Keratinocyte (primary cell): ENCODE data around the gene ADGRV1. TPM values are rescaled to one million over a fixed set of nuclear protein-coding genes. Genes with fewer than 3 reads are reported as not detected.
"Not testable (repeated sequence)": the region's sequence is repeated elsewhere in the genome, so short reads cannot be mapped to it uniquely, and the experiment has no call there.

Experiments used
- DNase-seq: peaks from one replicate; pipeline ENCODE4 v3.0.0-alpha.2; 2011; ENCODE audit warnings: low read depth, missing footprints, low spot score
- FAIRE-seq: peaks from 2 replicates; lab custom pipeline; 2011; peaks lifted over from hg19 to GRCh38; lab: Jason Lieb, UNC
- H2AFZ ChIP-seq: 2 replicates; pipeline ENCODE4 v1.6.0; 2012; ENCODE audit warnings: low read length, control low read depth, inconsistent platforms; ENCODE audit not compliant: control insufficient read depth
- H3K27ac ChIP-seq: 2 replicates; pipeline ENCODE4 v1.5.1; 2011; ENCODE audit warnings: low read length; ENCODE audit not compliant: control insufficient read depth, insufficient read depth
- H3K27me3 ChIP-seq: 3 replicates; pipeline ENCODE4 v1.6.0; 2011; ENCODE audit warnings: low read length; ENCODE audit not compliant: control insufficient read depth, insufficient read depth; ENCODE audit errors: extremely low read depth
- H3K36me3 ChIP-seq, 2 experiments: 2 replicates in 1 of 2; 3 replicates in 1 of 2; pipeline ENCODE4 v1.5.1; 2011; ENCODE audit warnings: low read length in 2 of 2, mild to moderate bottlenecking in 1 of 2; ENCODE audit not compliant: control insufficient read depth in 2 of 2, insufficient read depth in 2 of 2; ENCODE audit errors: extremely low read depth in 1 of 2
- H3K4me1 ChIP-seq: 3 replicates; pipeline ENCODE4 v1.5.1; 2011; ENCODE audit warnings: low read length; ENCODE audit not compliant: control insufficient read depth, insufficient read depth; ENCODE audit errors: extremely low read depth
- H3K4me2 ChIP-seq: 3 replicates; pipeline ENCODE4 v1.6.0; 2011; ENCODE audit warnings: low read depth, low read length; ENCODE audit not compliant: control insufficient read depth, insufficient read depth; ENCODE audit errors: extremely low read depth
- H3K4me3 ChIP-seq, 3 experiments: fragments of 200-600 bp in 1 of 3; sonication (generic) in 1 of 3; 2 replicates in 2 of 3; 3 replicates in 1 of 3; pipeline ENCODE4 v1.5.1; 2011 to 2016; ENCODE audit warnings: low read length in 3 of 3, mild to moderate bottlenecking in 3 of 3, control low read depth in 2 of 3, inconsistent platforms in 1 of 3, low read depth in 1 of 3, mixed read lengths in 1 of 3, mixed run types in 1 of 3, moderate library complexity in 1 of 3; ENCODE audit not compliant: control insufficient read depth in 2 of 3, insufficient read depth in 2 of 3; ENCODE audit errors: extremely low read depth in 1 of 3
- H3K79me2 ChIP-seq: 2 replicates; pipeline ENCODE4 v1.6.0; 2012; ENCODE audit warnings: low read length; ENCODE audit not compliant: control insufficient read depth, insufficient read depth
- H3K9ac ChIP-seq: 3 replicates; pipeline ENCODE4 v1.6.0; 2011; ENCODE audit warnings: low read length; ENCODE audit not compliant: control insufficient read depth, insufficient read depth; ENCODE audit errors: extremely low read depth
- H3K9me1 ChIP-seq: 3 replicates; pipeline ENCODE4 v1.6.0; 2011; ENCODE audit warnings: low read length; ENCODE audit not compliant: control insufficient read depth, insufficient read depth; ENCODE audit errors: extremely low read depth
- H3K9me3 ChIP-seq: 2 replicates; pipeline ENCODE4 v1.5.1; 2012; ENCODE audit warnings: low read depth, low read length; ENCODE audit not compliant: control insufficient read depth
- H4K20me1 ChIP-seq: 3 replicates; pipeline ENCODE4 v1.6.0; 2011; ENCODE audit warnings: low read length; ENCODE audit not compliant: control insufficient read depth, insufficient read depth; ENCODE audit errors: extremely low read depth
- CTCF ChIP-seq, 3 experiments: IDR thresholded peaks in 1 of 3; conservative IDR thresholded peaks in 1 of 3; optimal IDR thresholded peaks in 1 of 3; 2 replicates in 2 of 3; 3 replicates in 1 of 3; pipeline versions ENCODE3 to v1.5.1; 2011; ENCODE audit warnings: low read length in 3 of 3, mild to moderate bottlenecking in 3 of 3, moderate library complexity in 2 of 3, control low read depth in 1 of 3, inconsistent platforms in 1 of 3; ENCODE audit not compliant: insufficient read depth in 2 of 3; ENCODE audit errors: extremely low read depth in 1 of 3
- EZH2 ChIP-seq: IDR thresholded peaks from one replicate; pipeline ENCODE4 v1.6.1; 2012; ENCODE audit warnings: inconsistent platforms, mild to moderate bottlenecking, low read length, moderate library complexity
- dilution Hi-C: fragments of 300-500 bp; cut with MboI; formaldehyde crosslinking; loops from one replicate; pipeline ENCODE4 v1.7.0; 2020; ENCODE audit warnings: low sequenced_read_pairs; ENCODE audit not compliant: extremely low pct_ligation_motif_present
- polyA plus RNA-seq, 5 experiments: library from polyadenylated mRNA; depleted of rRNA in 3 of 5; stranded (reverse) in 3 of 5; stranded (forward) in 1 of 5; unstranded in 1 of 5; fragments of >200 nt; gene quantifications; 1 replicate in 1 of 5; 2 replicates in 3 of 5; 3 replicates in 1 of 5; pipeline versions ENCODE4 v1.2.1 to v1.2.3, GENCODE V29; 2011 to 2012; ENCODE audit warnings: missing spikeins in 2 of 5, low read depth in 1 of 5, low replicate concordance in 1 of 5

The ADGRV1 gene
- polyA plus RNA-seq, 1 donor (not counting 4 experiments of a cell fraction or from before 2014, with no cell fraction given), result 0.05 TPM

- Histone ChIP-seq H3K27me3 (no peaks in the 10 kb centered on the region), H3K4me3 (no peak overlapping the region), H3K9me3 (no peaks in the 10 kb centered on the region), H3K9me1 (no peaks in the 10 kb centered on the region), H3K79me2 (no peaks in the 10 kb centered on the region), H3K4me2 (no peak overlapping the region), H4K20me1 (no peaks in the 10 kb centered on the region), H3K36me3 (no peaks in the 10 kb centered on the region), H3K27ac (no peak overlapping the region), H2AFZ (no peak overlapping the region), H3K4me1 (no peaks in the 10 kb centered on the region), H3K9ac (no peak overlapping the region)
- DNase-seq (no peak), FAIRE-seq (no peak)
- TF ChIP-seq CTCF (optimal IDR thresholded peaks at IDR 0.05 in 1 of 3, IDR thresholded peaks at IDR 0.05 in 1 of 3, conservative IDR thresholded peaks at IDR 0.05 in 1 of 3; ENCODE audit: extremely low read depth in 1 of 3, insufficient read depth in 2 of 3, low read length in 3 of 3), result no peak
- TF ChIP-seq EZH2, result no peak
- dilution Hi-C loops, result no loop called here
Measured at GRCh38 chr5:90598293-90598692, 39.7 kb downstream of the ADGRV1 start.

- DNase-seq, dilution Hi-C loops, H4K20me1 ChIP-seq, FAIRE-seq, H3K9me1 ChIP-seq, H3K27ac ChIP-seq, H3K79me2 ChIP-seq, H3K4me2 ChIP-seq, H3K27me3 ChIP-seq, H3K4me3 ChIP-seq, H3K4me1 ChIP-seq, H3K9ac ChIP-seq, H3K9me3 ChIP-seq, H3K36me3 ChIP-seq, H2AFZ ChIP-seq: not testable (repeated sequence)
Measured at GRCh38 chr5:90600307-90600706, 41.7 kb downstream of the ADGRV1 start.

GRCh38 chr5:90601468-90601867 is 42.9 kb downstream of the ADGRV1 start:
- Histone ChIP-seq H3K4me3 (no peak overlapping the region), H3K9me1 (no peaks in the 10 kb centered on the region), H2AFZ (no peak overlapping the region), H3K4me2 (no peak overlapping the region), H3K27ac (no peak overlapping the region), H3K9ac (no peak overlapping the region), H3K9me3 (no peaks in the 10 kb centered on the region), H3K27me3 (no peaks in the 10 kb centered on the region), H4K20me1 (no peaks in the 10 kb centered on the region), H3K79me2 (no peaks in the 10 kb centered on the region), H3K4me1 (no peaks in the 10 kb centered on the region), H3K36me3 (no peaks in the 10 kb centered on the region)
- no peak for TF ChIP-seq CTCF (optimal IDR thresholded peaks at IDR 0.05 in 1 of 3, IDR thresholded peaks at IDR 0.05 in 1 of 3, conservative IDR thresholded peaks at IDR 0.05 in 1 of 3; ENCODE audit: extremely low read depth in 1 of 3, insufficient read depth in 2 of 3, low read length in 3 of 3)
- no peak for TF ChIP-seq EZH2
- dilution Hi-C loops, result no loop called here
- no peak for FAIRE-seq
- no peak for DNase-seq
